Kidney capillary endothelial cell (primary cell): ENCODE measurements around the gene WDR86.

Source experiments
- DNase-seq: peaks from one replicate; pipeline ENCODE4 v3.0.0-alpha.2; 2018; ENCODE audit warnings: low spot score

The WDR86 gene, protein sequence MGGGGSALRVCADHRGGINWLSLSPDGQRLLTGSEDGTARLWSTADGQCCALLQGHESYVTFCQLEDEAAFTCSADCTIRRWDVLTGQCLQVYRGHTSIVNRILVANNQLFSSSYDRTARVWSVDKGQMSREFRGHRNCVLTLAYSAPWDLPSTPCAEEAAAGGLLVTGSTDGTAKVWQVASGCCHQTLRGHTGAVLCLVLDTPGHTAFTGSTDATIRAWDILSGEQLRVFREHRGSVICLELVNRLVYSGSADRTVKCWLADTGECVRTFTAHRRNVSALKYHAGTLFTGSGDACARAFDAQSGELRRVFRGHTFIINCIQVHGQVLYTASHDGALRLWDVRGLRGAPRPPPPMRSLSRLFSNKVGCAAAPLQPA

DNA sequence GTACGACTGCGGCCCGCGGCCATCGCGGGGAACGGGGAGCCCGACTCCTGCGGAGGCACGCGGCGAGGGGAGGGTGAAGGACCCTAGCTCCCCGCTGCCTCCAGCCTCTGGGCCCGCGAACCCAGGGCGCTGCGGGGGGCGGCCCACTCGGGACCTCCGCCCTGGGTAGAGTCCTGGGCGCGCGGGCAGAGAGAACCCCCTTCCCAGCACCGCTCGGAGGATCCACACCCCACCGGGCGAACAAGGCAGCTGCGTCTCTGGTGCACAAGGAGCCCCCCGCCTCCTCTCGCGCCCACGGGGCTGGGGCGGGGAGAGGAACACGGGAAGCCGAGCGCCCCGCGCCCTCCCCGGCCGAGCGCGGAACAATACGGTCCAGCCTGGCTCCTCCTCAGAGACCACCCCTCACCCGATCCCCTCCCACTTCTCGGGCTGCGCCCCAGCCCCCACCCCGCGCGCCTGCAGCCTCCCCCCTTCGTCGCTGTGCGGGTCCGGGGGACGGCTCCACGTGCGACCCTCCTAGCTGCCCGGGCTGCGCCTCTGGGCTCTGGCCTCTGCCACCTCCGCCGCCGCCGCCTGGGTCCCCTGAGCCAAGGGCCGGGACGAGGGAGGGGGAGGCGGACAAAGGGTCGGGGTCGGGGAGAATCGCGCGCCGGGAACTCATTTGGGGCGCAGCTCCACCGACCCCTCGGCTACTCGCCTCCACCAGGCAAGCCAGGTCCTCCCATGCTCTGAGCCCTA is at the start of gene WDR86:
WDR86 (minus strand) TSS at position 372 of the 738 bp plus-strand sequence. CDS start 449 bp downstream, outside the sequence.
- no peak for DNase-seq

DNA sequence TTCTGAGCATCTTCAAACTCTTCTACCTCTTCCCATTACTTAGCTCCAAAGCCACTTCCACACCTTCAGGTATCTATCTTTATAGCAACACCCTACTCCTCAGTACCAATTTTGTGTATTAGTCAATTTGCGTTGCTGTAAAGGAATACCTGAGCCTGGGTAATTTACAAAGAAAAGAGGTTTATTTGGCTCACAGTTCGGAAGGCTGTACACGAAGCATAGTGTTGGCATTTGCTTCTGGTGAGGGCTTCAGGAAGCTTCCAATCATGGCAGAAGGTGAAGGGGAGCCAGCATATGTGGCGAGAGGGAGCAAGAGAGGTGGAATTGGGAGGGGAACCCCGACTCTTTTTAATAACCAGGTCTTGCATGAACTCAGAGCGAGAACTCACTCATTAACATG is 47.7 kb upstream of the WDR86 start:
- no peak for DNase-seq

DNA sequence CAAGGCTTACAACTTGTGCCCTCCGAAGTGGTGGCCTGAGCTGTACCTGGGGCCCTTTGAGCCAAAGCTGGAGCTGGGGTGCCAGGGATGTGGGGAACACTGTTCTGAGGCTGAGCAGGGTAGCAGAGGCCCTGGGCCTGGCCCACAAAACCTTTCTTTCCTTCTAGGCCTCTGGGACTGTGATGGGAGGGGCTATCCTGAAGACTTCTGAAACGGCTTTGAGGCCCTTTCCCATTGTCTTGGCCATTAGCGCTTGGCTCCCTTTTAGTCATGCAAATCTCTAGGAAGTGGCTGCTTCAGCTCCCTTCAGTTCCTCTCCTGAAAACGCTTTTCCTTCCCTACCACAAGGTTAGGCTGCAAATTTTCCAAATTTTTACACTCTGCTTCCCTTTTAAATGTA is 46.9 kb upstream of the WDR86 start:
- DNase-seq: no peak

DNA sequence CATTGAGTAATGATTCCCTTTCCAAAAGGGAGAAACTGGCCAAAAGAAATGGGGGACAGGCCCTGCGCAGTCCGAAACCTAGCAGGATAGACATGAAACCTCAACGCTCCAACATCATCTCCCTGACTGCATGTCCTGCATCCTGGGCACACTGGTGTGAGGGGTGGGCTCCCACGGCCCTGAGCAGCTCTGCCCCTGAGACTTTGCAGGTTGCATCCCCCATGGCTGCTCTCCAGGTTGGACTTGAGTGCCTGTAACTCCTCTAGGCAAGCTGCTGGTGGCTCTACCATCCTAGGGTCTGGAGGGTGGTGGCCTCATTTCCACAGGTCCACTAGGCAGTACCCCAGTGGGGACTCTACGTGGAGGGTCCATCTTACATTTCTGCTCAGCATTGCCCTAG is 46.4 kb upstream of the WDR86 start:
- DNase-seq: no peak

DNA sequence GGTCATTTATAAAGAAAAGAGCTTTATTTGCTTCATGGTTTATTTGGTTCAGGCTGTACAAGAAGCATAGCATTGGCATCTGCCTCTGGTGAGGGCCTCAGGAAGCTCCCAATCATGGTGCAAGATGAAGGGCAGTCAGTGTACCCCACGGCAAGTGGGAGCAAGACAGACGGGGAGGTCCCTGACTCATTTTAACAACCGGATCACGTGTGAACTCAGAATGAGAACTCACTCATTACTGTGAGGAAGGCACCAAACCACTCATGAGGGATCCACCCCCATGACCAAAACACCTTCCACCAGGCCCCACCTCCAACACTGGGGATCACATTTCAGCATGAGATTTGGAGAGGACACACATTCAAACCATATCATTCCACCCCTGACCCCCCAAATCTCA is 45.9 kb upstream of the WDR86 start:
- DNase-seq: no peak

DNA sequence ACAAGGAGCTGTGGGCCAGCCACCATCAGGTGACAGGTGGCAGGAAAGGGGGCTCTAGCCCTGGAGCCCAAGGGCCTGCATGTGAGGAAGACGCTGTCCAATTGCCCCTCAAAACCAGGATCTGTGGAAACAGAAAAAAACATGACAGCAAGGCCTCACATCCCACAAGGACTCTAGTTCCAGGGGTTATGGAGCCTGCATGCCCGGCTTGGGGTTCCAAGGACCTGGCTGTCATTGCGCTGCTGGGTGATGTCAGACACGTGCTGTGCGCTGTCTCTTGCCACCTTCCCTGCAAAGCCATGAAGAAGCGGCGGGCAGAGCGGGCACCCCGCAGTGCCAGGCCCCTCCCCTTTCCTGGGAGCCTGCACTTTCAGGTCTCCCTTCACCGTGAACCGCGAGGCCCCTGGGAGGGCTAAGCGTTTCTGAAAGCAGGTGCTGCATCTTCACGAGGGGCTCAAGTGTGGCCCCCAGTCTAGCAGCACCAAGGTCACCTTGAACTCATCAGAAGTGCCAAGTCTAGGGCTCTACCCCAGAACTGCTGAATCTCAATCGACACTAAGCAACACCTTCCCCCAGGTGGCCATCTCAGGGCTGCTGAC is 45.2 kb upstream of the WDR86 start:
- no peak for DNase-seq

DNA sequence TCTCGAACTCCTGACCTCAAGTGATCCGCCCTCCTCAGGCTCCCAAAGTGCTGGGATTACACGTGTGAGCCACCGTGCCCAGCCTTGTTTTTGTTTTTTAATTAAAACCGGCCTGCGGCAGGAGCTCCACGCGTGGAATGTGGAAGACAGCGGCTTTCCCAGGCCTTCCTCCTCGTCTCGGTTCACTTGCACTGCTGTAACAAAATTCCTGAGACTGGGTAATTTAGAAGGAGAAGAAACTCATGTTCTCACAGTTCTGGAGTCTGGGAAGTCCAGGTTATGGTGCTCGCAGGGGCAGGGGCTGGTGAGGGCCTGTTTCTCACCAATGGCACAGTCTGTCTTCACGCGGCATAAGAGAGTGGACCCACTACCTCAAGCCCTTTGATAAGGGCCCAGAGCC is 44.5 kb upstream of the WDR86 start:
- no peak for DNase-seq

DNA sequence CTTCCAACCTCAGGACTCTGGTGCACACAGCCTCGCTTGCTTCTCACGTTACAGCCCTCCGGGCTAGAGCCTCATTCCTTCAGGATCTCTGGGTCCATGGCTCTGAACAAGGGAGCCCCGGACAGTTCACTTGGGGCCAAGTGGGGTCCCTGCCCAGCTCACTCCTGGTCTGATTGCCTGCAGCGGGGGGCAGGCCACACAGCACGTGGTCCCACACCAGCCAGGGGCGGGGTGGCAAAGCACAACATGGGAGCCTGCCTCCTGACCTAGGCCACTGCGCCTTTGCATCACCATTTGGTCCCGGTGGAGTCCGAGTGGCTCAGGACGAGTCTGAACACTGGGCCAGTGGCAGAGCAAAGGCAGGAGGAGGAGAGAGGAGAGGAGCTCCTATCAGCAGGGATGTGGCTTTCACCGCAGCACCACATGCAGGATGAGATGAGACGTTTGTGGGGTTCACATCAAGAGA is 43.5 kb upstream of the WDR86 start:
- no peak for DNase-seq

DNA sequence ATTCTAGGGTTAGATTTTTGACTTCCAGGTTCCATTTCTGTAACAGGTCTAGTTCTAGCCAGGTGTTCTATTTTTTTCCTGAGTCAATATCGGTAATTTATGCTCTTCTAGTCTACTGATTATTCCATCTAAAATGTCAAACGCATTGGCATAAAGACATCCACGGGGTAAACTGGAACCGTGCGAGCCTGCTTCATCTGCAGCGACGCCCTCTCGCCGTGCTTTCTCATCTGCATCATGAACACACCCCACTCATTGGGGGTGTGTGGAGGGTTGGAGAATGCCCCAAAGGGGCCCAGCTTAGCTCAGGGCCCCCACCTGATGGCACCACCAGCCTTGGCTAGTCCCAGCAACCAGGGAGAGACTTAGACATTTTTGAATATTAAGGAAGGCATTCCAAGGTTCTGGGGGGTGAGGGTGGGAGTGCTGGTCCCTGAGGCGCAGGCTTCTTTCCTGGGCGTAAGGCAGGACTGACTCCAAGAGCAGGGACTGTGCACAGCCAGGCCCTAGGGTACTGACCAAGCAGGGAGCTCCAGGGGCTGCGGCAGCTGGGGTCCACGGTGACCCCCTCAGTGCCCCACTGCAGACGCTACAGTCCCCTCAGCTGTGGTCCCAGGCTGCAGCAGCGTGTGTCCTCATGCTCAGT is 43.0 kb upstream of the WDR86 start:
- DNase-seq: no peak

DNA sequence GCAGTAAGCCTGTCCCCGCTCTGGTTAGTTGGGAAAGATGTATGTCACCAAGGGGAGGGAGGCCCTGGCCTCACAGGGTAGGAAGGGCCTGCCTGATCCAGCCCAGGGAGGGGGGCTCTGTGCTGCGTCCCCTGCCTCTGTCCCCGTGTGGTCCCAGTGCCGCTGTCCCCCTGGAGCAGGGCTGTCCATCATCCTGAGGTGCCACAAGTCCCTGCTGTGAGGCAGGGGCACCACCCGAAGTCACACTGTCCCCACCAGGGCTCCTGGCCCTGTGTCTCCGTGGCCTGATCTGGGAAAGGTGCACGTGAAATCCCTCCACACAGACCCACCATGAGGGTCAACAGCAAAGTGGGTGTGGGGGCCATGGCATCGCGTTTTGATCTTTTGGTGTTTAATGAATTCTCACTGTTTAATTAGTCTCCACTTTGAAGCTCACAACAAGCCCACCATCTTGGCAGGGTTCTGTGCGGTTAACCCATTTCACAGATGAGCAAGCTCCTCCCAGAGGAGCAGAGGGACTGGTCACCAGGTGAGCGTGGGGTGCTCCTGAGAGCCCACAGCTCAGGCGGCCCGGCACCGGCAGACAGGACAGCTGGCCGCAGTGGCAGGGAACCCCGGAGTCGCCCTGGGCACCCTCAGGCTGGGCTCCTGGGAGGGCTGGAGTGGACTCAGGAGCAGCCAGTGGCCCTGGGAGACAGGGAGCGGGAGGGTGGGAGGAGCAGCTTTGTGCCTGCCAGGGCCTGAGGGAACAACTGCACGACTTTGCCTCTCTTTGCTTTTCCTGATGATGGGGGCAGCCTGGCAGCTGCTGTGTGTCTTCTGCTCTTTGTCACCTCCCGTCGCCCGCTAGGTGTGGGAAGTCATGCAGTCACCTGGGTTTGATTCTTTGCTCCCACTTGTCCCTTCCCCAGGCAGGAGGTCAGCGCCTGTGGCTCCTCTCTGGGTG is 42.1 kb upstream of the WDR86 start:
- DNase-seq: no peak

DNA sequence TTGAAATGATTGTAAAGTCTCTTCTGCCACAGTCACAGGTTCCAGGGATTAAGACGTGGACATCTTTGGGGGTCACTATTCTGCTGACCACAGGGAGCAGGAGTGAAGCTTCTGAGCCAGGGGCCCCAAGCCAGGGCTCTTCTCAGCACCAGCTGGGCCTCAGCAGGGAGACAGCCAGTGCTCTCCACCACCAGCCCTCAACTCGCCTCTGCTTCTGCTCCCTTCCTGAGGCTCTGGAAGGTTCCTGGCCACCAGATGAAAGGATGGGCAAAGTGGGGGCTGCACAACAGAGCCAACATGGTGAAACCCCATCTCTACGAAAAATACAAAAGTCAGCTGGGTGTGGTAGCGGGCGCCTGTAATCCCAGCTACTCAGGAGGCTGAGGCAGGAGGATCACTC is 41.3 kb upstream of the WDR86 start:
- no peak for DNase-seq

DNA sequence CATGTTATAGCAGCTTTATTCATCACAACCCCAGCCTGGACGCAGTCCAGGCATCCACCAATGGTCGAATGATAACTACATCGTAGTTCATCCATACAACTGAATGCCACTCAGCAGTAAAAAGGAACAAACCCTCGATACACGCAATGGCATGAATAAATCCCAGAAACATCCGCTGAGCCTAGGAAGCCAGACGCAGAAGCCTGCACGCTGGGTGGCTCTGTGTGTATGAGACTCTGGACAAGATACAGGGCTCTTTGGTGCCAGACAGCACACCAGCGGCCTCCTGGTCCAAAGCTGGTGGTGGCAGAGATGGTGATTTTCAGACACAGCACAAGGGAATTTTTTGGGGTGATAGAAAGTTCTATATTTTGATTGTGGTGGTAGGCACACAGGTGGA is 40.2 kb upstream of the WDR86 start:
- no peak for DNase-seq

DNA sequence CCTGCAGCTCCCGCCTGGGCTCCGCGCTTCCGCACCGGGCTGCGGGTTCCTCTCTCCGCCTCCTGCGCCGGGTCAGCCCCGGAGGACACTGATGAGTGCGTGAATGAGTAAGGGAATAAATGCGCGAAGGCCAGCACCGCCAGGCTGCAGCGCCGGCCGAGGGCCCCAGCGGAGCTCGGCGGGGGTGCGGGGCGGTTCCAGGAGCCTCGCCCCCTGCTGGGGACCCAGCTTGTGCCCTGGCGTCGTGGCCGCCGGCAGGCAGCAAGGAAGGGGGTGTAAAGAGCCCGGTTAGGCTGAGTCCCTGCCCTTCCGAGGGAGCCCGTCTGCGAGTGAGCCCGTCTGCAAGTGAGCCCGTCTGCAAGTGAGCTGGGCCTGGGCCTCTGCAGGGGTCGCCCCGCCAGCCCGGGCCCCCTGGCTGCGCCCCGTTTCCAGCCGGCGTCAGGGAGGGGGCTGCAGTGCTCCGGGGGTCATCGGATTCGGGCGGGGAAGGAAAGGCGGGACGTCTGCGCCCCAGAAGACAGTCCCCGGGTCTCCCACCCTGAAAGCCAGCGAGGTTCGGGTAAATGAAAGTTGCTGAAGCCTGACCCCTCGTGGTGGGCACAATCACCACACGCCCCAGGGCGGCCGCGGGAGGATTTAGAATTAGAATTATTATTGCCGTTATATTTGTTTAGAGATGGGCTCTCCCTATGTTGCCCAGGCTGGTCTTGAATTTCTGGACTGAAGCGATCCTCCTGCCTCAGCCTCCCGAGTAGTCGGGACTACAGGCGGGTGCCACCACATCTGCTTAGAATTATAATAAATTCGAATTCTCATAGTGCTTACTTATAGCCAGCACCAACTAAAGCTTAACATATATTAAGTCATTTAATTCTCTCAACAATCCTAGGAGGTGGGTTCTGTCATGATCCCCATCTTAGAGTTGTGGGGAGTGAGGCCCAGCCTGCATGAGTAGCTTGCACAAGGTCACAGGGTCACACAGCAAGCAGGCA is 38.7 kb upstream of the WDR86 start:
- DNase-seq: peak; percentile 40

DNA sequence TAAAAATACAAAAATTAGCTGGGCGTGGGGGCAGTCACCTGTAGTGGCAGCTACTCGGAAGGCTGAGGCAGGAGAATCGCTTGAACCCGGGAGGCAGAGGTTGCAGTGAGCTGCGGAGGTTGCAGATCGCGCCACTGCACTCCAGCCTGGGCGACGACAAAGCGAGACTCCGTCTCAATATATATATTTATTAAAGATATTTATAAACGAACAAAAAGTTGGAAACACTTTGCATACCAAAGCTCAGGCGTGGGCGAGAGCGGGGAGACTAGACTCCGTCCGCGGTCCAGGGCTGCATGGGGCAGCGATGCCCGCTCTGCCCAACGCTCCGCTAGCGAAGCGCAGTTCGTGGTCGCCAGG is 38.0 kb upstream of the WDR86 start:
- no peak for DNase-seq

DNA sequence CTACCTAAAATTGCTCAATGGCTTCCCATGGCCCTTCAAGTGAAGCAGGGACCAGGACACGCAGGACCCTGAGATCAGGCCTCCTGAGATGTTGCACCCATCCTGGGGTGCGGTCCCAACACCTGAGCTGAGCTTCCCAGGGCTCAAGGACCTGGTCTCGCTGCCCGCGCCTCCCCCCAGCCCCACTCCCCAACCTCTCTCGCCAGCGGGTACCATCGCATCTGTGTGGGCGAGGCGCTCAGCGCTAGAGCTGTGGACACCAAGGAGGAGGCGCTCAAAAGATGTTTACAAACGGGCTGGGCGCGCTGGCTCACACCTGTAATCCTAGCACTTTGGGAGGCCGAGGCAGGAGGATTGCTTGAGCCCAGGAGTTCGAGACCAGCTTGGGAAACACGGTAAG is 37.5 kb upstream of the WDR86 start:
- no peak for DNase-seq

DNA sequence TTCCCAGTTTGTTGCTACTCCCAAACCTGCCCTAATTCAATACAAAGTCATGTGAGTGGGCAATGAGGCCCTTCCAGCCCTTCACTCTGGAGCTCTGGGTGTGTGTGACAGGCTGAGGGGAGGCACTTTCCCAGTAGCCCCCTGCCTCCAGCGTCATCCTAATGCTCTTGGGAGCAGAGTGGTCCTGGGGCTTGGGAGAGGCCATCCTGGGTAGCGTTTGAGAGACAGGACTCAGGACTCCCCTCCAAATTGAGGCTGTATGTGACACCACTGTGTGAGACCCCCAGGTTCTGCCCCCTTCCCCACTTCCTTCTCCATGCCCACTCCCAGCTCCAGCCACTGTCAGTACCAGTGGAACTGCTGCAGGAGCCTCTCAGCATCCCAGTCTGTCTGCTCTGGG is 36.6 kb upstream of the WDR86 start:
- no peak for DNase-seq

DNA sequence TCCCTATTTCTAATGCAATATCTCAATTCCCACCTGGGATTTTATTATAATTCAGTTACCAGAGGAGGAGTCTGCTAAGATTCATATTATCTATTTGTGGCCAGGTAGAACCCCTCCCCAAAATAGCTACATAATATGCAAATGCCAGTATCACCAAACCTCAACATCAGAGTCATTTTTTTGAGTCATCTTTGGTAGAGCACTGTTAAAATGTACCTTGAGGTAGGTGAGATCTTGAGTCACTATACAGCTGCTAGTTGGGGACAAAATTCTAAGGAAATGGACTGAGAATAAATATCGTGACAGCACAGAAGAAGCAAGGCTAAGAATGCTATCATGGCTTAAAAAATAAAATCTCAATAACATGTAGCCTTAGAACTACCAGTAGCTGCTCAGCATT is 34.8 kb upstream of the WDR86 start:
- no peak for DNase-seq

DNA sequence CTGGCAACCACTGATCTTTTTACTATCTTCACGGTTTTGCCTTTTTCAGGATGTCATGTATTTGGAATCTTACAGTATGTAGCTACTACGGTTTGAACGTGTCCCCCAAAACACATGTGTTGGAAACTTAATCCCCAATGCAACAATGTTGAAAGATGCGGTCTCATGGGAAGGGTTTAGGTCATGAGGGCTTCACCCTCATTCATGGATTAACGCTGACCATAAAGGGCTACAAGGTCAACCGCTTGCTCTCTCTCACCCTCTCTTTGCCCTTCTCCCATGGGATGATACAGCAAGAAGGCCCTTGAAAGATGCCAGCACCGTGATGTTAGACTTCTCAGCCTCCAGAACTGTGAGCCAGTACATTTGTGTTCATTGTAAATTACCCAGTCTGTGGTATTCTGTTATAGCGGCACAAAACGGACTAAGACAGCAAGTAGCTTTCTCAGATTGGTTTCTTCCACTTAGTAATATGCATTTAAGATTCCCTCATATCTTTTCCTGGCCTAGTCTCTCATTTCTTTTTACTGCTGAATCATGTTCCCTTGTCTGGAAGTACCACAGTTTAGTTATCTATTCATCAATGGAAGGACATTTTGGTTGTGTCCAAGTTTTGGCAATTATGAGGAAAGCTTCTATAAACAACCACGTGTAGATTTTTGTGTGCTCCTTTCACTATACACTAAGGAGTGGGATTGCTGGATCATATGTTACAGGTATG is 33.1 kb upstream of the WDR86 start:
- no peak for DNase-seq

DNA sequence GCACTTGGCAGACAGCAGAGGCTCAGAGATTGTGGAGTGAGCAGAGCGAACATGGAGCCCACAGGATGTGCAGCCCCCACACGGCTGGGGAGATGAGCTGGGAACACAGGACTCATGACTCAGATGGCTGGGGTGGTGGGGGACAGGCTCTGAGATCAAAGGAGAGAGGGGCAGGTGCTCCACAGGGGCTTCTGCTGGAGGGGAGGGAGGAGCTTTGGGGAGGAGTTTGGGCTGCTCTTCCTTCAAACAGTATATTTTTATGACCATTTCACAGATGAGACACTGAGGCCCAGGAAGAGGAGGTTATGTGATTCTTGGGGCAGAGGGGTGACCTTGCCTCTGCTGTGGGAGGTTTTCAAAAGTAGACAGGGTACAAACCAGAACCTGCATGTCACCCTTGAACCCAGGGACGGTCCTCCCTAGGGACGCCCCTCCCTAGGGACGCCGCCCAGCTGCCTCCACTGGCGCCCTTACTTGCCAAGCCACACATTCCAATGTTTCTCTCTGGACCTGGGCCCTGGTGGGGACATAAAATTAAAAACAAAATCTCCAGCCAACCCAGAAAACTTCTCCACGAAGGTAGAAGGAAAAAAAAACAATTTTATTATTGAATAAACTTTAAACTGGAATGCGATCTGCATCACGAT is 31.1 kb upstream of the WDR86 start:
- DNase-seq: no peak
